A549 treated with AZD2906 at 1 μM for 4 hours (cell line): ENCODE measurements around the gene CUL3. TPM values are rescaled to one million over a fixed set of nuclear protein-coding genes. Genes with fewer than 3 reads are reported as not detected.

Experiments used
- total RNA-seq: library from RNA; stranded (reverse); fragments of 200-300 nt; extraction: Qiagen RNA extraction; gene quantifications from 5 replicates; pipeline ENCODE4 v1.2.3, GENCODE V29; 2022

CUL3 gene
- total RNA-seq = 61.5 to 73.4 TPM (median 63.3 TPM) in 5 replicates

GRCh38 chr2:224585211-224586088, at the start of gene CUL3:
TSS of gene CUL3 (minus strand) at chr2:224585363. CDS start at chr2:224585009, 354 bp downstream.

Other genes starting within 250 kb of the CUL3 start
- not detected in 5 replicates for gene FAM124B, start 183.3 kb downstream of the CUL3 start, total RNA-seq
- gene CCDC195, start 131.0 kb upstream of the CUL3 start, total RNA-seq = not detected in 5 replicates